ENCODE results near the gene OGG1.

The OGG1 gene

GRCh38 chr3:9736831-9737230, 12.9 kb upstream of the OGG1 start:
- Mint-ChIP-seq H3K4me3 (no peak overlapping the region), H3K36me3 (ENCODE audit: low read depth) (peaks cover 65% of the 10 kb centered on the region), H3K27me3 (ENCODE audit: low read depth) (no peaks in the 10 kb centered on the region), H3K9me3 (no peaks in the 10 kb centered on the region), H3K4me1 (peaks cover 17% of the 10 kb centered on the region), H3K27ac (no peak overlapping the region)
- TF ChIP-seq CTCF (IDR thresholded peaks at IDR 0.05; ENCODE audit: unreplicated experiment in 3 of 3), result no peak

- peaks cover 64% of the 10 kb centered on the region for H3K36me3 Mint-ChIP-seq (ENCODE audit: low read depth)
- no peak for TF ChIP-seq CTCF (IDR thresholded peaks at IDR 0.05; ENCODE audit: unreplicated experiment in 3 of 3)
- no peak overlapping the region for H3K27ac Mint-ChIP-seq
- H3K27me3 Mint-ChIP-seq (ENCODE audit: low read depth), result no peaks in the 10 kb centered on the region
- H3K4me3 Mint-ChIP-seq, result no peak overlapping the region
- H3K9me3 Mint-ChIP-seq, result no peaks in the 10 kb centered on the region
- no peaks in the 10 kb centered on the region for H3K4me1 Mint-ChIP-seq
Observed at GRCh38 chr3:9739181-9739580, 10.6 kb upstream of the OGG1 start.

GRCh38 chr3:9742560-9742959, 7.2 kb upstream of the OGG1 start:
- Mint-ChIP-seq H3K4me1 (no peaks in the 10 kb centered on the region), H3K36me3 (ENCODE audit: low read depth) (peaks cover 72% of the 10 kb centered on the region), H3K9me3 (no peaks in the 10 kb centered on the region), H3K27ac (no peak overlapping the region), H3K4me3 (no peak overlapping the region), H3K27me3 (ENCODE audit: low read depth) (no peaks in the 10 kb centered on the region)
- no peak for TF ChIP-seq CTCF (IDR thresholded peaks at IDR 0.05; ENCODE audit: unreplicated experiment in 3 of 3)

- no peaks in the 10 kb centered on the region for H3K27me3 Mint-ChIP-seq (ENCODE audit: low read depth)
- H3K36me3 Mint-ChIP-seq (ENCODE audit: low read depth), result peaks cover 71% of the 10 kb centered on the region
- no peak overlapping the region for H3K27ac Mint-ChIP-seq
- no peaks in the 10 kb centered on the region for H3K4me1 Mint-ChIP-seq
- no peak for TF ChIP-seq CTCF (IDR thresholded peaks at IDR 0.05; ENCODE audit: unreplicated experiment in 3 of 3)
- no peak overlapping the region for H3K4me3 Mint-ChIP-seq
- no peaks in the 10 kb centered on the region for H3K9me3 Mint-ChIP-seq
Observed at GRCh38 chr3:9743548-9743947, 6.2 kb upstream of the OGG1 start.

GRCh38 chr3:9744162-9744561, 5.6 kb upstream of the OGG1 start:
- no peak overlapping the region for H3K4me3 Mint-ChIP-seq
- no peak overlapping the region for H3K27ac Mint-ChIP-seq
- TF ChIP-seq CTCF (IDR thresholded peaks at IDR 0.05; ENCODE audit: unreplicated experiment in 3 of 3), result no peak
- peaks cover 2% of the 10 kb centered on the region for H3K4me1 Mint-ChIP-seq
- H3K27me3 Mint-ChIP-seq (ENCODE audit: low read depth), result no peaks in the 10 kb centered on the region
- no peaks in the 10 kb centered on the region for H3K9me3 Mint-ChIP-seq
- H3K36me3 Mint-ChIP-seq (ENCODE audit: low read depth), result peaks cover 68% of the 10 kb centered on the region

- no peaks in the 10 kb centered on the region for H3K27me3 Mint-ChIP-seq (ENCODE audit: low read depth)
- H3K9me3 Mint-ChIP-seq, result no peaks in the 10 kb centered on the region
- peaks cover 14% of the 10 kb centered on the region for H3K4me1 Mint-ChIP-seq
- no peak for TF ChIP-seq CTCF (IDR thresholded peaks at IDR 0.05; ENCODE audit: unreplicated experiment in 3 of 3)
- H3K27ac Mint-ChIP-seq, result no peak overlapping the region
- H3K36me3 Mint-ChIP-seq (ENCODE audit: low read depth), result peaks cover 65% of the 10 kb centered on the region
- no peak overlapping the region for H3K4me3 Mint-ChIP-seq
Observed at GRCh38 chr3:9745521-9745920, 4.2 kb upstream of the OGG1 start.

All from nephron (organoid).